Upper lobe of left lung (tissue), 4 donors: ENCODE data around the gene BUD13.

ENCODE experiments used
- CTCF ChIP-seq, 6 experiments: fragments of 450-650 bp in 4 of 6; fragments of 200-600 bp in 2 of 6; sonication (generic) in 2 of 6; IDR thresholded peaks; one replicate each; pipeline ENCODE4 v1.5.1; 2016 to 2019; ENCODE audit warnings: antibody characterized with exemption in 6 of 6
- EP300 ChIP-seq, 4 donors: sonication (generic); formaldehyde crosslinking; IDR thresholded peaks; one replicate each; pipeline ENCODE4 v1.5.1; 2017; ENCODE audit warnings: antibody characterized with exemption in 4 of 4, control low read depth in 2 of 4
- POLR2A ChIP-seq, 4 donors: fragments of 450-650 bp; IDR thresholded peaks; one replicate each; pipeline ENCODE4 v1.5.1; 2016 to 2017; ENCODE audit warnings: antibody characterized with exemption in 4 of 4, mild to moderate bottlenecking in 2 of 4
- POLR2AphosphoS5 ChIP-seq, 2 donors: sonication (generic); formaldehyde crosslinking; IDR thresholded peaks; one replicate each; pipeline ENCODE4 v1.5.1; 2017; ENCODE audit warnings: antibody characterized with exemption in 2 of 2

GRCh38 chr11:116731097-116731761 is 41.6 kb downstream of the BUD13 start:
- no peak for TF ChIP-seq CTCF (IDR thresholded peaks at IDR 0.05)
- TF ChIP-seq EP300 (IDR thresholded peaks at IDR 0.05): no peak
- TF ChIP-seq POLR2AphosphoS5 (IDR thresholded peaks at IDR 0.05): no peak
- TF ChIP-seq POLR2A (IDR thresholded peaks at IDR 0.05): no peak
